ENCODE measurements around the gene GBA3.

GBA3 gene

GRCh38 chr4:22790631-22791030, 97.9 kb downstream of the GBA3 start:
- H4K20me1 ChIP-seq (ENCODE audit: insufficient read depth, low read length): no peaks in the 10 kb centered on the region
- no peak overlapping the region for H3K4me3 ChIP-seq (ENCODE audit: low read depth, low read length, poor library complexity, severe bottlenecking)
- no peak overlapping the region for H3K4me2 ChIP-seq (ENCODE audit: low read length)
- H3K36me3 ChIP-seq (ENCODE audit: insufficient read depth, low read length): no peaks in the 10 kb centered on the region
- H3F3A ChIP-seq (ENCODE audit: insufficient read depth, low read length): no peaks in the 10 kb centered on the region
- H3K9me3 ChIP-seq (ENCODE audit: low read length): no peaks in the 10 kb centered on the region
- TF ChIP-seq EZH2 (IDR thresholded peaks at IDR 0.05; ENCODE audit: borderline replicate concordance, low read length) (no peak), CTCF (IDR thresholded peaks at IDR 0.05; ENCODE audit: low read length) (no peak)
- H3K9ac ChIP-seq (ENCODE audit: low read length): no peak overlapping the region
- H3K27me3 ChIP-seq (ENCODE audit: insufficient read depth, low read length): no peaks in the 10 kb centered on the region
- no peak overlapping the region for H2AFZ ChIP-seq (ENCODE audit: low read length)
- H3K27ac ChIP-seq (ENCODE audit: low read depth, low read length, poor library complexity, severe bottlenecking): no peak overlapping the region
- no peaks in the 10 kb centered on the region for H3K79me2 ChIP-seq (ENCODE audit: insufficient read depth, low read length)
- H3K4me1 ChIP-seq (ENCODE audit: insufficient read depth, low read length, severe bottlenecking): no peaks in the 10 kb centered on the region
- no peaks in the 10 kb centered on the region for H3K9me2 ChIP-seq (ENCODE audit: low read depth, low read length)

GRCh38 chr4:22794732-22795131, 102.0 kb downstream of the GBA3 start:
- H3K27ac ChIP-seq (ENCODE audit: low read depth, low read length, poor library complexity, severe bottlenecking): no peak overlapping the region
- H3K9ac ChIP-seq (ENCODE audit: low read length): no peak overlapping the region
- H3K4me2 ChIP-seq (ENCODE audit: low read length): no peak overlapping the region
- H4K20me1 ChIP-seq (ENCODE audit: insufficient read depth, low read length): no peaks in the 10 kb centered on the region
- H3K79me2 ChIP-seq (ENCODE audit: insufficient read depth, low read length): no peaks in the 10 kb centered on the region
- no peak overlapping the region for H3K4me3 ChIP-seq (ENCODE audit: low read depth, low read length, poor library complexity, severe bottlenecking)
- no peaks in the 10 kb centered on the region for H3K9me3 ChIP-seq (ENCODE audit: low read length)
- no peaks in the 10 kb centered on the region for H3K36me3 ChIP-seq (ENCODE audit: insufficient read depth, low read length)
- no peaks in the 10 kb centered on the region for H3K9me2 ChIP-seq (ENCODE audit: low read depth, low read length)
- no peak for TF ChIP-seq EZH2 (IDR thresholded peaks at IDR 0.05; ENCODE audit: borderline replicate concordance, low read length)
- TF ChIP-seq CTCF (IDR thresholded peaks at IDR 0.05; ENCODE audit: low read length): no peak
- no peaks in the 10 kb centered on the region for H3F3A ChIP-seq (ENCODE audit: insufficient read depth, low read length)
- H3K4me1 ChIP-seq (ENCODE audit: insufficient read depth, low read length, severe bottlenecking): no peaks in the 10 kb centered on the region
- H2AFZ ChIP-seq (ENCODE audit: low read length): no peak overlapping the region
- no peaks in the 10 kb centered on the region for H3K27me3 ChIP-seq (ENCODE audit: insufficient read depth, low read length)

GRCh38 chr4:22801391-22801790, 108.7 kb downstream of the GBA3 start:
- Histone ChIP-seq H3K36me3 (ENCODE audit: insufficient read depth, low read length) (no peaks in the 10 kb centered on the region), H3F3A (ENCODE audit: insufficient read depth, low read length) (no peaks in the 10 kb centered on the region), H3K9me2 (ENCODE audit: low read depth, low read length) (no peaks in the 10 kb centered on the region), H3K4me2 (ENCODE audit: low read length) (no peak overlapping the region), H3K79me2 (ENCODE audit: insufficient read depth, low read length) (no peaks in the 10 kb centered on the region), H3K4me1 (ENCODE audit: insufficient read depth, low read length, severe bottlenecking) (no peaks in the 10 kb centered on the region), H3K4me3 (ENCODE audit: low read depth, low read length, poor library complexity, severe bottlenecking) (no peak overlapping the region), H3K27me3 (ENCODE audit: insufficient read depth, low read length) (no peaks in the 10 kb centered on the region), H3K9ac (ENCODE audit: low read length) (no peak overlapping the region), H3K27ac (ENCODE audit: low read depth, low read length, poor library complexity, severe bottlenecking) (no peak overlapping the region), H4K20me1 (ENCODE audit: insufficient read depth, low read length) (no peaks in the 10 kb centered on the region), H2AFZ (ENCODE audit: low read length) (no peak overlapping the region), H3K9me3 (ENCODE audit: low read length) (no peaks in the 10 kb centered on the region)
- TF ChIP-seq EZH2 (IDR thresholded peaks at IDR 0.05; ENCODE audit: borderline replicate concordance, low read length) (no peak), CTCF (IDR thresholded peaks at IDR 0.05; ENCODE audit: low read length) (no peak)

Measured in OCI-LY1 (cell line).